OCI-LY3 (cell line): Measurements from ENCODE around the gene DNAAF9.

Experiments
- H2AFZ ChIP-seq: fragments of 200-600, 300-600 bp; shearing (Covaris generic); 2 replicates; pipeline ENCODE4 v1.6.0; 2014; ENCODE audit warnings: antibody characterized with exemption, low read depth, low read length
- H3K27ac ChIP-seq: fragments of 200-600, 300-600 bp; sonication (generic); 2 replicates; pipeline ENCODE4 v1.5.1; 2014; ENCODE audit warnings: mild to moderate bottlenecking, low read length, moderate library complexity, mixed read lengths
- H3K27me3 ChIP-seq: fragments of 200-600, 300-600 bp; sonication (generic); 2 replicates; pipeline ENCODE4 v1.6.1; 2014; ENCODE audit warnings: low read depth, low read length, mixed read lengths
- H3K36me3 ChIP-seq: fragments of 200-600, 300-600 bp; sonication (generic); replicated peaks from 2 replicates; pipeline ENCODE3; 2014; ENCODE audit warnings: low read depth, low read length, mixed read lengths
- H3K4me1 ChIP-seq: fragments of 300-600, 200-600 bp; sonication (generic); 2 replicates; pipeline ENCODE4 v1.6.1; 2014; ENCODE audit warnings: low read length, mixed read lengths
- H3K4me2 ChIP-seq: fragments of 200-600, 300-600 bp; sonication (generic); 2 replicates; pipeline ENCODE4 v1.6.1; 2014; ENCODE audit warnings: low read length, mixed read lengths
- H3K4me3 ChIP-seq: fragments of 300-600, 200-600 bp; sonication (generic); 2 replicates; pipeline ENCODE4 v1.5.1; 2014; ENCODE audit warnings: antibody characterized with exemption, mild to moderate bottlenecking, low read length, moderate library complexity
- H3K79me2 ChIP-seq: fragments of 300-600, 200-600 bp; shearing (Covaris generic); 2 replicates; pipeline ENCODE4 v1.6.1; 2014; ENCODE audit warnings: mild to moderate bottlenecking, low read length, mixed read lengths
- H3K9ac ChIP-seq: fragments of 300-600, 200-600 bp; shearing (Covaris generic); 2 replicates; pipeline ENCODE4 v1.6.0; 2014; ENCODE audit warnings: mild to moderate bottlenecking, low read length, moderate library complexity
- H3K9me3 ChIP-seq: fragments of 200-600, 300-600 bp; shearing (Covaris generic); 2 replicates; pipeline ENCODE4 v1.6.1; 2014; ENCODE audit warnings: low read length, mixed read lengths; ENCODE audit not compliant: insufficient read depth
- H4K20me1 ChIP-seq: fragments of 200-600, 300-600 bp; sonication (generic); 2 replicates; pipeline ENCODE4 v1.6.1; 2016; ENCODE audit warnings: low read length, mixed read lengths; ENCODE audit not compliant: insufficient read depth
- EZH2phosphoT487 ChIP-seq: fragments of 200-600 bp; shearing (Covaris generic); IDR thresholded peaks from 2 replicates; pipeline ENCODE4 v1.6.1; 2018; ENCODE audit warnings: antibody characterized with exemption, mixed run types, low read depth
- TF ChIP-seq, protein P1 (sequence below): fragments of 200-600, 300-600 bp; sonication (generic); IDR thresholded peaks from 2 replicates; pipeline ENCODE4 v1.5.1; 2014; ENCODE audit warnings: antibody characterized with exemption, low read length, low read depth

Gene DNAAF9

GRCh38 chr20:3364323-3365013 is 43.0 kb downstream of the DNAAF9 start:
- no peaks in the 10 kb centered on the region for H3K4me1 ChIP-seq
- no peak overlapping the region for H3K4me3 ChIP-seq
- H2AFZ ChIP-seq = no peak overlapping the region
- no peaks in the 10 kb centered on the region for H3K9me3 ChIP-seq
- H3K4me2 ChIP-seq = no peak overlapping the region
- no peaks in the 10 kb centered on the region for H4K20me1 ChIP-seq
- H3K27me3 ChIP-seq = no peaks in the 10 kb centered on the region
- H3K9ac ChIP-seq = no peak overlapping the region
- no peaks in the 10 kb centered on the region for H3K79me2 ChIP-seq
- TF ChIP-seq, protein P1, sequence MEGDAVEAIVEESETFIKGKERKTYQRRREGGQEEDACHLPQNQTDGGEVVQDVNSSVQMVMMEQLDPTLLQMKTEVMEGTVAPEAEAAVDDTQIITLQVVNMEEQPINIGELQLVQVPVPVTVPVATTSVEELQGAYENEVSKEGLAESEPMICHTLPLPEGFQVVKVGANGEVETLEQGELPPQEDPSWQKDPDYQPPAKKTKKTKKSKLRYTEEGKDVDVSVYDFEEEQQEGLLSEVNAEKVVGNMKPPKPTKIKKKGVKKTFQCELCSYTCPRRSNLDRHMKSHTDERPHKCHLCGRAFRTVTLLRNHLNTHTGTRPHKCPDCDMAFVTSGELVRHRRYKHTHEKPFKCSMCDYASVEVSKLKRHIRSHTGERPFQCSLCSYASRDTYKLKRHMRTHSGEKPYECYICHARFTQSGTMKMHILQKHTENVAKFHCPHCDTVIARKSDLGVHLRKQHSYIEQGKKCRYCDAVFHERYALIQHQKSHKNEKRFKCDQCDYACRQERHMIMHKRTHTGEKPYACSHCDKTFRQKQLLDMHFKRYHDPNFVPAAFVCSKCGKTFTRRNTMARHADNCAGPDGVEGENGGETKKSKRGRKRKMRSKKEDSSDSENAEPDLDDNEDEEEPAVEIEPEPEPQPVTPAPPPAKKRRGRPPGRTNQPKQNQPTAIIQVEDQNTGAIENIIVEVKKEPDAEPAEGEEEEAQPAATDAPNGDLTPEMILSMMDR = no peak
- TF ChIP-seq EZH2phosphoT487 = no peak
- no peaks in the 10 kb centered on the region for H3K36me3 ChIP-seq
- no peak overlapping the region for H3K27ac ChIP-seq

DNA sequence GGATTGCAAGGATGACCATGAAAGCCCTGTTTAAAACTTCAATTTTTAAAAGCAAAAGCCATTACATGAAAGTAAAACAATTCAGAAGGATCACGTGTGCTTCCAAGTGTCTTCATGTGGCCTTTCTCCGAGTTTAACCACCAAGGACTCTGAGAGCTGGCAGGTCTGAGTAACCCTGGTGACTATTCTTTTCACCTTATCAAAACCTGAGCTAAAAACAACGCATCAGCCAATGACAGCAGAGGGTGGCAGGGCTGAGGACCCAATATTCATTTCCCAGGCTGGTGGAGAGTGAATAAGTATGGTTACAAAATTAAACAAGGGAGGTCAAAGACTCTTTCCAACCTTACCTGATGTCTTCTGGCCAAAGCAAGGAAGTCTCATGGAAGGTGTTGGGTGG is 46.7 kb downstream of the DNAAF9 start:
- TF ChIP-seq, protein P1 = no peak
- no peak for TF ChIP-seq EZH2phosphoT487
- no peaks in the 10 kb centered on the region for H3K36me3 ChIP-seq
- H3K9ac ChIP-seq = no peak overlapping the region
- H2AFZ ChIP-seq = no peak overlapping the region
- no peaks in the 10 kb centered on the region for H3K79me2 ChIP-seq
- H3K4me2 ChIP-seq = no peak overlapping the region
- H3K4me1 ChIP-seq = no peaks in the 10 kb centered on the region
- H3K27ac ChIP-seq = no peak overlapping the region
- no peaks in the 10 kb centered on the region for H3K27me3 ChIP-seq
- no peaks in the 10 kb centered on the region for H3K9me3 ChIP-seq
- H3K4me3 ChIP-seq = no peak overlapping the region
- no peaks in the 10 kb centered on the region for H4K20me1 ChIP-seq

DNA sequence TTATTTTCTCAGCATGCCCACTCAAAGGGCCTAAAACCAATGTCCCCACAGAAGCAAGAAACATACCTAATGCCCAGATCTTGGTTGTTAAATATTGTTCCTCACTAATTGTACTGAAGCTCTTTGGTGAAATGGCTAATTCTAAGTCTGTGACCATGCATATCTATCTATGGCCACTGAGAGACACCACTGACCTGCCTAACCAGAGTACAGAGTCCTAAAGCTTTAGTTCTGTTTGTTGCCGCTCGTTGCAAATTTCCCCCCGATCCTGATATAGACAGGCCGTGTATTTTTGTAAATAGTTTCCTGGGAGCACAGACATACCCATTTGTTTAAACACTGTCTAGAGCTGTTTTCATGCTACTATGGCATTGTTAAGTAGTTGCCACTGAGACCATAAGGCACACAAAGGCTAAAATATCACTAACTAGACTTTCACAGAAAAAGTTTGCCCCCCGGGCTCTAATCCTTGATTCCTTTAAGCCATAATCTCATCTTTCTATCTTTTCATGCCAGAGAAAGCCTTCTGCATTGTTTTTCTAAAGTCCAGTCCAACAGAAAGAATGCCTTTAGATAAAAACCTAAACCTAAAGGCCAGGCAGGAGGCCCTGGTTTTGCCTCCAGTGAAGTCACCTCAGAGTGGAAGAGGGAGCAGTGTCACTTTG is 48.7 kb downstream of the DNAAF9 start:
- Histone ChIP-seq H2AFZ (no peak overlapping the region), H3K4me3 (no peak overlapping the region), H3K9me3 (no peaks in the 10 kb centered on the region), H3K27ac (no peak overlapping the region), H3K4me2 (no peak overlapping the region), H3K36me3 (no peaks in the 10 kb centered on the region), H3K79me2 (no peaks in the 10 kb centered on the region), H4K20me1 (no peaks in the 10 kb centered on the region), H3K9ac (no peak overlapping the region), H3K4me1 (no peaks in the 10 kb centered on the region), H3K27me3 (no peaks in the 10 kb centered on the region)
- TF ChIP-seq, protein P1 = 0 out of 2 replicates have a peak, but pooled peaks have one; percentile 18
- TF ChIP-seq EZH2phosphoT487 = no peak
